H1 (cell line): ENCODE results near the gene CFAP97D2. TPM values are rescaled to one million over a fixed set of nuclear protein-coding genes. Genes with fewer than 3 reads are reported as not detected.

ENCODE experiments used
- CTCF ChIA-PET: fragments of 300-600 bp; sonication (Branson Sonifier 250); formaldehyde crosslinking; loops from one replicate; lab custom pipeline; 2021; ENCODE audit not compliant: partially characterized antibody; lab: Charles Lee
- POLR2A ChIA-PET: fragments of 300-600 bp; sonication (Branson Sonifier 250); formaldehyde crosslinking; loops from one replicate; lab custom pipeline; 2021; ENCODE audit warnings: inconsistent platforms; ENCODE audit not compliant: partially characterized antibody; lab: Charles Lee
- DNase-seq, 2 experiments: peaks; one replicate each; pipeline versions ENCODE4 v3.0.0 to v3.0.0-alpha.2; 2010 to 2022; ENCODE audit warnings: low spot score in 2 of 2, low read depth in 1 of 2, mixed read lengths in 1 of 2
- FAIRE-seq: peaks from 2 replicates; lab custom pipeline; 2011; peaks lifted over from hg19 to GRCh38; lab: Jason Lieb, UNC
- H2AFZ ChIP-seq: 2 replicates; pipeline ENCODE4 v1.8.1; 2012; ENCODE audit warnings: low read length, inconsistent platforms
- H2AK5ac ChIP-seq: 2 replicates; pipeline ENCODE4 v1.6.1; 2013; ENCODE audit warnings: low read depth, low read length
- H2BK120ac ChIP-seq: replicated peaks from 2 replicates; pipeline ENCODE3; 2013; ENCODE audit warnings: low read depth, low read length, inconsistent platforms
- H2BK12ac ChIP-seq: 2 replicates; pipeline ENCODE4 v1.6.1; 2013; ENCODE audit warnings: low read depth, low read length
- H2BK15ac ChIP-seq: 2 replicates; pipeline ENCODE4 v1.6.1; 2013; ENCODE audit warnings: low read length
- H2BK20ac ChIP-seq: 2 replicates; pipeline ENCODE4 v1.6.1; 2013; ENCODE audit warnings: low read length
- H2BK5ac ChIP-seq: 2 replicates; pipeline ENCODE4 v1.6.1; 2013; ENCODE audit warnings: low read depth, low read length
- H3K14ac ChIP-seq: 2 replicates; pipeline ENCODE4 v1.6.1; 2013; ENCODE audit warnings: inconsistent platforms; ENCODE audit not compliant: insufficient read length
- H3K18ac ChIP-seq: 2 replicates; pipeline ENCODE4 v1.6.1; 2013; ENCODE audit warnings: low read length; ENCODE audit errors: extremely low read depth
- H3K23ac ChIP-seq: 2 replicates; pipeline ENCODE4 v1.6.1; 2013; ENCODE audit warnings: inconsistent platforms; ENCODE audit not compliant: insufficient read length
- H3K23me2 ChIP-seq: 2 replicates; pipeline ENCODE4 v1.6.1; 2013; ENCODE audit warnings: low read depth, low read length
- H3K27ac ChIP-seq: 2 replicates; pipeline ENCODE4 v1.6.1; 2011; ENCODE audit warnings: low read depth, low read length, inconsistent platforms
- H3K27me3 ChIP-seq, 4 experiments: replicated peaks in 1 of 4; 1 replicate in 1 of 4; 2 replicates in 3 of 4; pipeline versions ENCODE4 v1.6.1 to v1.8.1; 2011 to 2013; ENCODE audit warnings: low read length in 3 of 4, mild to moderate bottlenecking in 3 of 4, inconsistent platforms in 2 of 4, mixed read lengths in 2 of 4, moderate library complexity in 1 of 4; ENCODE audit not compliant: control insufficient read depth in 3 of 4, insufficient read depth in 3 of 4; ENCODE audit errors: extremely low read depth in 1 of 4
- H3K36me3 ChIP-seq, 4 experiments: 2 replicates each; pipeline versions ENCODE4 v1.6.1 to v1.8.1; 2011 to 2013; ENCODE audit warnings: mild to moderate bottlenecking in 4 of 4, low read length in 3 of 4, moderate library complexity in 2 of 4, control low read depth in 1 of 4, inconsistent platforms in 1 of 4; ENCODE audit not compliant: insufficient read depth in 4 of 4, control insufficient read depth in 2 of 4
- H3K4ac ChIP-seq: replicated peaks from 2 replicates; pipeline ENCODE3; 2013; ENCODE audit warnings: low read length, low read depth, mixed read lengths, inconsistent platforms; ENCODE audit not compliant: insufficient read length
- H3K4me1 ChIP-seq, 4 experiments: replicated peaks in 1 of 4; 1 replicate in 1 of 4; 2 replicates in 3 of 4; pipeline versions ENCODE4 v1.6.1 to v1.8.1; 2011 to 2013; ENCODE audit warnings: low read length in 3 of 4, inconsistent platforms in 2 of 4, mixed read lengths in 1 of 4; ENCODE audit not compliant: insufficient read depth in 4 of 4, control insufficient read depth in 3 of 4
- H3K4me2 ChIP-seq, 2 experiments: 2 replicates each; pipeline versions ENCODE4 v1.6.1 to v1.8.1; 2011 to 2013; ENCODE audit warnings: low read depth in 2 of 2, low read length in 2 of 2, control low read depth in 1 of 2, inconsistent platforms in 1 of 2, mild to moderate bottlenecking in 1 of 2; ENCODE audit not compliant: insufficient read depth in 1 of 2
- H3K4me3 ChIP-seq, 4 experiments: fragments of 200-600, 300-600 bp in 1 of 4; sonication (generic), shearing (Covaris generic), sonication (Bioruptor Twin) in 1 of 4; 2 replicates each; pipeline versions ENCODE4 v1.5.1 to v1.8.1; 2011 to 2016; ENCODE audit warnings: low read length in 4 of 4, low read depth in 3 of 4, control low read depth in 2 of 4, inconsistent platforms in 2 of 4, mild to moderate bottlenecking in 2 of 4, mixed read lengths in 1 of 4, moderate library complexity in 1 of 4; ENCODE audit not compliant: insufficient read depth in 2 of 4; ENCODE audit errors: extremely low read depth in 1 of 4
- H3K56ac ChIP-seq: replicated peaks from 2 replicates; pipeline ENCODE3; 2013; ENCODE audit warnings: low read depth, mild to moderate bottlenecking, mixed read lengths, low read length, inconsistent platforms; ENCODE audit not compliant: insufficient read length
- H3K79me1 ChIP-seq: 2 replicates; pipeline ENCODE4 v1.6.1; 2013; ENCODE audit warnings: low read depth, low read length, control low read depth
- H3K79me2 ChIP-seq, 2 experiments: 2 replicates each; pipeline versions ENCODE4 v1.6.1 to v1.8.1; 2012 to 2013; ENCODE audit warnings: low read length in 2 of 2, mild to moderate bottlenecking in 2 of 2, inconsistent platforms in 1 of 2; ENCODE audit not compliant: insufficient read depth in 2 of 2, control insufficient read depth in 1 of 2
- H3K9ac ChIP-seq, 4 experiments: replicated peaks in 1 of 4; 1 replicate in 1 of 4; 2 replicates in 3 of 4; pipeline versions ENCODE4 v1.6.1 to v1.8.1; 2011 to 2013; ENCODE audit warnings: low read depth in 3 of 4, low read length in 3 of 4, control low read depth in 2 of 4, mild to moderate bottlenecking in 2 of 4, moderate library complexity in 2 of 4, inconsistent platforms in 1 of 4; ENCODE audit errors: extremely low read depth in 1 of 4
- H3K9me3 ChIP-seq, 2 experiments: 2 replicates each; pipeline versions ENCODE4 v1.6.1 to v1.8.1; 2012 to 2013; ENCODE audit warnings: mild to moderate bottlenecking in 2 of 2, moderate library complexity in 2 of 2, control low read depth in 1 of 2, inconsistent platforms in 1 of 2, low read depth in 1 of 2, low read length in 1 of 2, mixed read lengths in 1 of 2; ENCODE audit not compliant: insufficient read depth in 2 of 2
- H4K20me1 ChIP-seq, 2 experiments: replicated peaks in 1 of 2; 2 replicates each; pipeline versions ENCODE3 to v1.8.1; 2011 to 2013; ENCODE audit warnings: inconsistent platforms in 2 of 2, low read length in 2 of 2, mild to moderate bottlenecking in 1 of 2; ENCODE audit not compliant: insufficient read depth in 2 of 2, control insufficient read depth in 1 of 2
- H4K5ac ChIP-seq: 2 replicates; pipeline ENCODE4 v1.6.1; 2013; ENCODE audit warnings: low read length, low read depth, mixed read lengths, inconsistent platforms; ENCODE audit not compliant: insufficient read length
- H4K8ac ChIP-seq: 2 replicates; pipeline ENCODE4 v1.8.0; 2013; ENCODE audit warnings: mild to moderate bottlenecking, moderate library complexity, low read length, inconsistent platforms; ENCODE audit not compliant: insufficient read depth; ENCODE audit errors: extremely low read depth
- H4K91ac ChIP-seq: replicated peaks from 2 replicates; pipeline ENCODE3; 2013; ENCODE audit warnings: low read length, mixed read lengths, inconsistent platforms; ENCODE audit not compliant: insufficient read length
- BACH1 ChIP-seq: IDR thresholded peaks from 2 replicates; pipeline ENCODE4 v1.6.1; 2012; ENCODE audit warnings: low read length, improper control_type of control experiment
- BCL11A ChIP-seq, 2 experiments: IDR thresholded peaks; one replicate each; pipeline ENCODE4 v1.6.1; 2011; ENCODE audit warnings: low read depth in 2 of 2, low read length in 2 of 2, mild to moderate bottlenecking in 2 of 2
- CEBPB ChIP-seq: IDR thresholded peaks from 2 replicates; pipeline ENCODE4 v1.6.1; 2012; ENCODE audit warnings: low read depth, low read length
- CTBP2 ChIP-seq: IDR thresholded peaks from 2 replicates; pipeline ENCODE4 v1.7.0; 2011; ENCODE audit warnings: borderline replicate concordance, mild to moderate bottlenecking, moderate library complexity, mixed read lengths, low read length; ENCODE audit not compliant: insufficient read depth, insufficient read length
- JUND ChIP-seq: IDR thresholded peaks from 2 replicates; pipeline ENCODE4 v1.6.1; 2011; ENCODE audit warnings: mild to moderate bottlenecking, improper control_type of control experiment, low read length
- KDM5A ChIP-seq: fragments of 200-600 bp; IDR thresholded peaks from 2 replicates; pipeline ENCODE4 v1.7.1; 2012; ENCODE audit warnings: mild to moderate bottlenecking, low read length, inconsistent platforms, mixed read lengths
- POU5F1 ChIP-seq: IDR thresholded peaks from 2 replicates; pipeline ENCODE4 v1.6.1; 2011; ENCODE audit warnings: low read depth, mild to moderate bottlenecking, low read length, moderate library complexity
- RXRA ChIP-seq: IDR thresholded peaks from 2 replicates; pipeline ENCODE4 v1.6.1; 2011; ENCODE audit warnings: low read depth, mild to moderate bottlenecking, low read length, moderate library complexity; ENCODE audit not compliant: insufficient read depth
- SUZ12 ChIP-seq: fragments of 200-600 bp; sonication (generic); IDR thresholded peaks from 2 replicates; pipeline ENCODE4 v1.6.1; 2012; ENCODE audit warnings: mild to moderate bottlenecking, inconsistent platforms, low read length, moderate library complexity, mixed read lengths
- TAF1 ChIP-seq: IDR thresholded peaks from 2 replicates; pipeline ENCODE4 v1.6.1; 2011; ENCODE audit warnings: mild to moderate bottlenecking, low read depth, low read length
- TAF7 ChIP-seq: optimal IDR thresholded peaks from 2 replicates; pipeline ENCODE3; 2011; ENCODE audit warnings: low read depth, mild to moderate bottlenecking, inconsistent platforms, low read length, moderate library complexity, borderline replicate concordance
- WGBS, 2 experiments: shearing (Covaris generic) in 1 of 2; methylation state at CpG; one replicate each; pipeline versions ENCODE4 v1.1.6 to v1.1.7; 2013 to 2015; ENCODE audit warnings: low lambda C conversion rate in 2 of 2, mixed read lengths in 2 of 2, inconsistent platforms in 1 of 2, low coverage in 1 of 2, missing lambda C conversion rate in 1 of 2; ENCODE audit not compliant: insufficient replicate concordance in 2 of 2, insufficient coverage in 1 of 2, insufficient read length in 1 of 2; ENCODE audit errors: extremely low coverage in 1 of 2, missing lambda C conversion rate in 1 of 2; 5-methylcytosine and 5-hydroxymethylcytosine counted together
- polyA plus RNA-seq, 7 experiments: library from polyadenylated mRNA; depleted of rRNA in 3 of 7; stranded (reverse) in 5 of 7; unstranded in 2 of 7; fragments of >200 nt in 5 of 7; fragments of 200-250 nt in 2 of 7; gene quantifications; 1 replicate in 5 of 7; 2 replicates in 1 of 7; 4 replicates in 1 of 7; pipeline versions ENCODE4 v1.2.1 to v1.2.3, GENCODE V29; 2011 to 2013; ENCODE audit warnings: missing spikeins in 2 of 7, mixed read lengths in 2 of 7
- total RNA-seq: library from RNA; stranded (reverse); fragmentation: NEBNext Ultra II Directional; extraction: Animal tissue kit (Norgen Biotek cat#: 25700); gene quantifications from 2 replicates; pipeline ENCODE4 v1.2.1, GENCODE V29; 2021

CFAP97D2 gene
- total and polyA plus RNA-seq, 2 of the 8 experiments (the other 6 are each of a cell fraction or from before 2014, with no cell fraction given): not detected

DNA sequence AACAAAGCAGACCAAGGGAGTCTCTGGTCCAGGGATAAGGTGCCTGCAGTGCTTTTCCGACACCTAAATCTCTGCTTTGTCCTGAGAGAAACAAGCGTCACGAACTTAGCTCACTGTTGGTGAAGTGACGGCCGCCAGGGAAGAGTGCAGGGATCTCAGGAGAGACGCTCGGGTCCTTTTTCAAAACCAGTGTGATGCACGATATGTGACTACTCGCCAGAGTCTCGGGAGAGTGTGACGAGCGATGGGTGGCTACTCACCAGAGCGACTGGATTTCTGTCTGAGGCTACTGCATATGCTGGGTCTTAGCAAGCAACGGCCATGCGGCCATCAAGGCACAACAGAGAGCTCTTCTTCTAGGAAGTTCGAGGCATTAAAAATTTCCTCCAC lies 16.5 kb upstream of the CFAP97D2 start:
- Histone ChIP-seq H2BK12ac (no peak overlapping the region), H3K14ac (no peak overlapping the region), H3K79me1 (no peaks in the 10 kb centered on the region), H3K27me3 (peaks cover 0 to 2% (median 0%) of the 10 kb centered on the region in 4 experiments; a peak in 1 of 7 replicates), H4K91ac (no peak overlapping the region), H3K56ac (no peak overlapping the region), H3K36me3 (no peaks in the 10 kb centered on the region), H4K20me1 (no peaks in the 10 kb centered on the region), H2BK120ac (no peak overlapping the region), H3K18ac (no peak overlapping the region; the same call in 1 of the 2 replicates), H4K8ac (no peak overlapping the region), H3K9me3 (no peaks in the 10 kb centered on the region), H3K79me2 (no peaks in the 10 kb centered on the region), H2AK5ac (no peak overlapping the region), H3K4me3 (no peak overlapping the region), H3K23ac (no peak overlapping the region), H3K27ac (no peak overlapping the region), H3K23me2 (no peaks in the 10 kb centered on the region), H4K5ac (no peak overlapping the region), H2BK20ac (no peak overlapping the region), H2BK5ac (no peak overlapping the region), H3K4me1 (no peaks in the 10 kb centered on the region; a peak in 1 of 7 replicates), H3K4ac (no peak overlapping the region), H3K4me2 (no peak overlapping the region), H3K9ac (no peak overlapping the region), H2BK15ac (no peak overlapping the region), H2AFZ (peak overlapping the region; percentile 25; the same call in 1 of the 2 replicates)
- TF ChIP-seq TAF7 (no peak), JUND (no peak), BACH1 (no peak), TAF1 (no peak), CEBPB (no peak), KDM5A (no peak), SUZ12 (no peak), BCL11A (IDR thresholded peaks at IDR 0.05; ENCODE audit: low read depth in 2 of 2, low read length in 2 of 2) (no peak), CTBP2 (no peak), RXRA (no peak), POU5F1 (no peak)
- ChIA-PET CTCF (interaction anchor here (0.9 to 1.7 kb wide), 6 partner anchors 13 to 422 kb away, joined by 4 to 9 read pairs (median 5); no protein-coding TSS in a partner anchor), POLR2A (interaction anchor here (0.9 to 1.3 kb wide), 2 partner anchors 14 to 66 kb away, joined by 3 read pairs; no protein-coding TSS in a partner anchor)
- WGBS, 2 experiments: 89% methylated on average over 16 of the region's 16 CpGs; no CpG with 5 or more reads in 1 of the 2 experiments
- FAIRE-seq: no peak
- no peak for DNase-seq
